NT2/D1 (cell line): Measurements from ENCODE around the gene LAIR2.

Experiments
- DNase-seq: peaks from one replicate; pipeline ENCODE4 v3.0.0-alpha.2; 2011; ENCODE audit warnings: low read depth, low spot score
- H3K27me3 ChIP-seq: 2 replicates; pipeline ENCODE4 v1.6.0; 2011; ENCODE audit warnings: mild to moderate bottlenecking; ENCODE audit not compliant: insufficient read length, insufficient read depth
- H3K36me3 ChIP-seq: 2 replicates; pipeline ENCODE4 v1.6.1; 2011; ENCODE audit warnings: mild to moderate bottlenecking, low read length, mixed read lengths; ENCODE audit not compliant: insufficient read depth, insufficient read length
- H3K4me1 ChIP-seq: 2 replicates; pipeline ENCODE4 v1.5.1; 2011; ENCODE audit not compliant: insufficient read depth, insufficient read length
- H3K4me3 ChIP-seq: 2 replicates; pipeline ENCODE4 v1.5.1; 2011; ENCODE audit warnings: low read depth; ENCODE audit not compliant: insufficient read length
- H3K9ac ChIP-seq: 2 replicates; pipeline ENCODE4 v1.6.0; 2011; ENCODE audit warnings: low read depth; ENCODE audit not compliant: insufficient read length
- H3K9me3 ChIP-seq: 2 replicates; pipeline ENCODE4 v1.5.1; 2011; ENCODE audit warnings: mild to moderate bottlenecking, low read length; ENCODE audit not compliant: insufficient read depth
- SUZ12 ChIP-seq: IDR thresholded peaks from 2 replicates; pipeline ENCODE4 v1.6.1; 2011; ENCODE audit not compliant: insufficient read length, insufficient read depth; ENCODE audit errors: extremely low read depth
- YY1 ChIP-seq: IDR thresholded peaks from 2 replicates; pipeline ENCODE4 v1.6.1; 2011; ENCODE audit not compliant: insufficient read length, insufficient read depth
- ZNF274 ChIP-seq: IDR thresholded peaks from 2 replicates; pipeline ENCODE4 v1.6.1; 2011; ENCODE audit warnings: mild to moderate bottlenecking, low read depth, low read length

The LAIR2 gene

GRCh38 chr19:54533476-54533875 lies 30.8 kb downstream of the LAIR2 start:
- TF ChIP-seq SUZ12: no peak
- no peak for TF ChIP-seq ZNF274
- TF ChIP-seq YY1: no peak
- no peaks in the 10 kb centered on the region for H3K27me3 ChIP-seq
- H3K9me3 ChIP-seq: no peaks in the 10 kb centered on the region
- H3K4me3 ChIP-seq: no peak overlapping the region
- no peak for DNase-seq
- no peaks in the 10 kb centered on the region for H3K36me3 ChIP-seq
- no peaks in the 10 kb centered on the region for H3K4me1 ChIP-seq
- H3K9ac ChIP-seq: no peak overlapping the region

GRCh38 chr19:54534156-54534555 lies 31.5 kb downstream of the LAIR2 start:
- H3K36me3 ChIP-seq: no peaks in the 10 kb centered on the region
- no peak overlapping the region for H3K9ac ChIP-seq
- no peaks in the 10 kb centered on the region for H3K4me1 ChIP-seq
- no peaks in the 10 kb centered on the region for H3K9me3 ChIP-seq
- no peak overlapping the region for H3K4me3 ChIP-seq
- DNase-seq: no peak
- TF ChIP-seq SUZ12 (no peak), YY1 (no peak), ZNF274 (no peak)
- no peaks in the 10 kb centered on the region for H3K27me3 ChIP-seq

GRCh38 chr19:54535601-54536000 lies 33.0 kb downstream of the LAIR2 start:
- DNase-seq: no peak
- Histone ChIP-seq H3K9me3 (no peaks in the 10 kb centered on the region), H3K27me3 (no peaks in the 10 kb centered on the region), H3K9ac (no peak overlapping the region), H3K36me3 (no peaks in the 10 kb centered on the region), H3K4me3 (no peak overlapping the region), H3K4me1 (no peaks in the 10 kb centered on the region)
- TF ChIP-seq SUZ12 (no peak), ZNF274 (no peak), YY1 (no peak)

GRCh38 chr19:54536956-54537355 lies 34.3 kb downstream of the LAIR2 start:
- H3K9me3 ChIP-seq: no peaks in the 10 kb centered on the region

GRCh38 chr19:54541712-54542111 lies 39.1 kb downstream of the LAIR2 start:
- peaks cover 5% of the 10 kb centered on the region for H3K4me1 ChIP-seq
- no peaks in the 10 kb centered on the region for H3K27me3 ChIP-seq
- no peak overlapping the region for H3K9ac ChIP-seq

More at GRCh38 chr19:54536956-54537355, 34.3 kb downstream of the LAIR2 start:
- Histone ChIP-seq H3K9ac (no peak overlapping the region), H3K4me1 (peaks cover 5% of the 10 kb centered on the region), H3K4me3 (no peak overlapping the region), H3K27me3 (no peaks in the 10 kb centered on the region), H3K36me3 (no peaks in the 10 kb centered on the region)
- no peak for TF ChIP-seq ZNF274
- TF ChIP-seq YY1: no peak
- no peak for TF ChIP-seq SUZ12
- no peak for DNase-seq

GRCh38 chr19:54548806-54549205 lies 46.2 kb downstream of the LAIR2 start:
- no peak for DNase-seq
- no peak for TF ChIP-seq YY1
- no peaks in the 10 kb centered on the region for H3K36me3 ChIP-seq
- no peak overlapping the region for H3K4me3 ChIP-seq
- H3K27me3 ChIP-seq: no peaks in the 10 kb centered on the region
- H3K4me1 ChIP-seq: no peaks in the 10 kb centered on the region
- no peak overlapping the region for H3K9ac ChIP-seq
- H3K9me3 ChIP-seq: no peaks in the 10 kb centered on the region

More at GRCh38 chr19:54541712-54542111, 39.1 kb downstream of the LAIR2 start:
- no peak for TF ChIP-seq ZNF274
- TF ChIP-seq SUZ12: no peak
- no peak for TF ChIP-seq YY1
- no peak overlapping the region for H3K4me3 ChIP-seq
- H3K36me3 ChIP-seq: no peaks in the 10 kb centered on the region
- DNase-seq: peak; percentile 2
- no peaks in the 10 kb centered on the region for H3K9me3 ChIP-seq

GRCh38 chr19:54549224-54549623 lies 46.6 kb downstream of the LAIR2 start:
- no peak overlapping the region for H3K9ac ChIP-seq
- DNase-seq: no peak
- H3K27me3 ChIP-seq: no peaks in the 10 kb centered on the region
- H3K36me3 ChIP-seq: no peaks in the 10 kb centered on the region
- H3K9me3 ChIP-seq: no peaks in the 10 kb centered on the region
- no peak overlapping the region for H3K4me3 ChIP-seq
- H3K4me1 ChIP-seq: no peaks in the 10 kb centered on the region
- no peak for TF ChIP-seq ZNF274
- no peak for TF ChIP-seq SUZ12
- no peak for TF ChIP-seq YY1

- no peak for DNase-seq
- Histone ChIP-seq H3K9ac (no peak overlapping the region), H3K4me1 (no peaks in the 10 kb centered on the region), H3K9me3 (no peaks in the 10 kb centered on the region), H3K36me3 (no peaks in the 10 kb centered on the region), H3K27me3 (no peaks in the 10 kb centered on the region), H3K4me3 (no peak overlapping the region)
- TF ChIP-seq ZNF274 (no peak), SUZ12 (no peak), YY1 (no peak)
Observed at GRCh38 chr19:54551293-54551692, 48.7 kb downstream of the LAIR2 start.
